ENCODE results near the gene SAPCD1. TPM values are rescaled to one million over a fixed set of nuclear protein-coding genes. Genes with fewer than 3 reads are reported as not detected.

The SAPCD1 gene
- total RNA-seq, 1 experiment from 2014 or later: 3.2 TPM

GRCh38 chr6:31749301-31750036 lies 13.0 kb upstream of the SAPCD1 start:
- H3K56ac ChIP-seq (ENCODE audit: insufficient read length, low read depth, low read length): no peak overlapping the region
- WGBS (ENCODE audit: extremely low coverage, insufficient read length, low lambda C conversion rate): no CpG with 5 or more reads among the region's 8 CpGs
- H3K9me3 Mint-ChIP-seq: no peaks in the 10 kb centered on the region
- H3K27me3 ChIP-seq (ENCODE audit: insufficient read depth, low read length): no peaks in the 10 kb centered on the region
- H2BK20ac ChIP-seq (ENCODE audit: low read depth, low read length, poor library complexity, severe bottlenecking): no peak overlapping the region
- DNase-seq: no peak
- H3K23ac ChIP-seq (ENCODE audit: insufficient read length, low read depth, low read length): no peak overlapping the region
- H2AK5ac ChIP-seq (ENCODE audit: insufficient read length, low read length): no peak overlapping the region
- no peak overlapping the region for H3K4me2 ChIP-seq (ENCODE audit: insufficient read depth, insufficient read length, low read length)
- H3K23me2 ChIP-seq (ENCODE audit: insufficient read length, low read depth, low read length, poor library complexity, severe bottlenecking): no peaks in the 10 kb centered on the region
- no peaks in the 10 kb centered on the region for H3K4me1 ChIP-seq (ENCODE audit: insufficient read depth, low read length)
- H4K8ac ChIP-seq (replicated peaks; ENCODE audit: insufficient read length, low read depth, low read length): no peak overlapping the region
- no peaks in the 10 kb centered on the region for H3K79me1 ChIP-seq (ENCODE audit: insufficient read depth, low read depth, low read length, poor library complexity, severe bottlenecking)
- peaks cover 5 to 8% of the 10 kb centered on the region in 2 experiments for H3K4me1 Mint-ChIP-seq
- H3K79me2 ChIP-seq (ENCODE audit: insufficient read depth, low read length): no peaks in the 10 kb centered on the region
- H2AFZ ChIP-seq (ENCODE audit: low read length): no peak overlapping the region
- H3K27ac Mint-ChIP-seq: no peak overlapping the region
- no peak overlapping the region for H2BK12ac ChIP-seq (ENCODE audit: insufficient read length, low read depth, low read length)
- no peak for TF ChIP-seq CTCF (conservative IDR thresholded peaks at IDR 0.05)
- no peaks in the 10 kb centered on the region for H3K27me3 Mint-ChIP-seq (ENCODE audit: low read depth)
- H3K14ac ChIP-seq (ENCODE audit: insufficient read depth, low read length): no peak overlapping the region
- no peak overlapping the region for H2BK120ac ChIP-seq (ENCODE audit: low read depth, low read length, poor library complexity, severe bottlenecking)
- no peak overlapping the region for H2BK15ac ChIP-seq (ENCODE audit: low read depth, low read length)
- H3K9me3 ChIP-seq (ENCODE audit: control insufficient read depth, low read depth, low read length): no peaks in the 10 kb centered on the region
- H3K9ac ChIP-seq (ENCODE audit: extremely low read depth, insufficient read length, low read length): no peak overlapping the region
- no peak overlapping the region for H2BK5ac ChIP-seq (ENCODE audit: insufficient read length, low read length)
- H3K36me3 Mint-ChIP-seq (ENCODE audit: insufficient read depth in 1 of 3, low read depth in 3 of 3): peaks cover 6 to 24% (median 18%) of the 10 kb centered on the region in 3 experiments; a peak in 6 of 7 replicates
- no peak overlapping the region for H3K4ac ChIP-seq (ENCODE audit: low read depth, low read length)
- no peak overlapping the region for H3K18ac ChIP-seq (ENCODE audit: insufficient read length, low read depth, low read length)
- H4K20me1 ChIP-seq (ENCODE audit: control insufficient read depth, insufficient read depth, insufficient read length): no peaks in the 10 kb centered on the region
- H4K91ac ChIP-seq (ENCODE audit: insufficient read length, low read depth, low read length): no peak overlapping the region
- no peak overlapping the region for H3K27ac ChIP-seq (ENCODE audit: insufficient read length, low read depth, low read length)
- H3T11ph ChIP-seq (ENCODE audit: low read length): no peak overlapping the region
- no peak overlapping the region for H4K5ac ChIP-seq (ENCODE audit: insufficient read length, low read depth, low read length)
- H3K4me3 Mint-ChIP-seq: no peak overlapping the region
